ENCODE measurements around the gene TNNT2. TPM values are rescaled to one million over a fixed set of nuclear protein-coding genes. Genes with fewer than 3 reads are reported as not detected.

TNNT2 gene
- total and polyA plus RNA-seq, 2 of the 4 experiments (the other 2 are of a cell fraction): 0.18 to 1.2 TPM

GRCh38 chr1:201418461-201418860, 41.0 kb upstream of the TNNT2 start (continued):
- TF ChIP-seq USF2 (IDR thresholded peaks at IDR 0.05; ENCODE audit: low read depth, low read length) (no peak), CHD1 (IDR thresholded peaks at IDR 0.05; ENCODE audit: low read depth, low read length) (no peak), RFX5 (IDR thresholded peaks at IDR 0.05; ENCODE audit: low read depth, low read length) (no peak)

GRCh38 chr1:201414051-201414738, 36.7 kb upstream of the TNNT2 start:
- dilution Hi-C loops (cut with HindIII; ENCODE audit: low sequenced_read_pairs, unreplicated experiment) (no loop called here), in situ Hi-C loops (cut with MboI; ENCODE audit: low sequenced_read_pairs) (no loop called here)
- BruUV-seq (replicated peaks): no TSS peak
- TF ChIP-seq ELK1 (IDR thresholded peaks at IDR 0.05; ENCODE audit: borderline replicate concordance, low read depth, low read length) (no peak), SMC3 (IDR thresholded peaks at IDR 0.05; ENCODE audit: low read depth, low read length) (no peak), RFX5 (IDR thresholded peaks at IDR 0.05; ENCODE audit: low read depth, low read length) (no peak), MAZ (IDR thresholded peaks at IDR 0.05; ENCODE audit: borderline replicate concordance, low read depth, low read length) (no peak), RCOR1 (IDR thresholded peaks at IDR 0.05; ENCODE audit: insufficient replicate concordance, low read length) (no peak), POLR2A (IDR thresholded peaks at IDR 0.05; ENCODE audit: low read depth, low read length) (no peak), FOS (IDR thresholded peaks at IDR 0.05; ENCODE audit: low read depth, low read length) (no peak), BHLHE40 (IDR thresholded peaks at IDR 0.05; ENCODE audit: low read depth, low read length) (no peak), NFE2L2 (IDR thresholded peaks at IDR 0.05; ENCODE audit: low read depth, low read length) (no peak), CEBPB (IDR thresholded peaks at IDR 0.05; ENCODE audit: low read depth, low read length) (no peak), MAFK (IDR thresholded peaks at IDR 0.05; ENCODE audit: low read depth, low read length) (no peak), CHD1 (IDR thresholded peaks at IDR 0.05; ENCODE audit: low read depth, low read length) (no peak), RAD21 (IDR thresholded peaks at IDR 0.05; ENCODE audit: low read length) (no peak), MXI1 (IDR thresholded peaks at IDR 0.05; ENCODE audit: borderline replicate concordance, low read depth, low read length) (no peak)

More at GRCh38 chr1:201414051-201414738, 36.7 kb upstream of the TNNT2 start:
- no peak overlapping the region for H3K18ac ChIP-seq (ENCODE audit: low read depth, low read length)
- no peak overlapping the region for H3K9ac ChIP-seq (ENCODE audit: low read depth, low read length)
- H3K9me3 ChIP-seq (ENCODE audit: control insufficient read depth, insufficient read depth, low read length): peaks cover 11% of the 10 kb centered on the region
- H3K14ac ChIP-seq (replicated peaks; ENCODE audit: low read depth, low read length): no peak overlapping the region
- no peak overlapping the region for H3K4me3 ChIP-seq (ENCODE audit: insufficient read depth, low read depth, low read length)
- DNase-seq (no peak), ATAC-seq (ENCODE audit: low read depth) (no peak)
- no peak overlapping the region for H2BK15ac ChIP-seq (ENCODE audit: low read depth, low read length)
- no peaks in the 10 kb centered on the region for H4K20me1 ChIP-seq (ENCODE audit: insufficient read depth, low read length)
- WGBS, 2 experiments (ENCODE audit: extremely low coverage in 2 of 2, insufficient read length in 1 of 2): 96% methylated on average over 4 of the region's 15 CpGs; no CpG with 5 or more reads in 1 of the 2 experiments
- no peaks in the 10 kb centered on the region for H3K9me1 ChIP-seq (ENCODE audit: insufficient read depth, low read length)
- no peak overlapping the region for H4K91ac ChIP-seq (ENCODE audit: insufficient read depth, low read depth, low read length)
- H3K56ac ChIP-seq (ENCODE audit: extremely low read depth, insufficient read depth, low read length): no peak overlapping the region
- no peaks in the 10 kb centered on the region for H3K4me1 ChIP-seq (ENCODE audit: control insufficient read depth, insufficient read depth, low read length)
- no peak overlapping the region for H4K8ac ChIP-seq (ENCODE audit: low read depth in 2 of 2, low read length in 2 of 2)
- H3K27me3 ChIP-seq (ENCODE audit: control insufficient read depth, insufficient read depth, low read length): peaks cover 75% of the 10 kb centered on the region
- no peak overlapping the region for H2AK5ac ChIP-seq (ENCODE audit: low read depth, low read length)
- no peaks in the 10 kb centered on the region for H3K36me3 ChIP-seq (ENCODE audit: control insufficient read depth, insufficient read depth, low read length)
- no peak overlapping the region for H2BK20ac ChIP-seq (ENCODE audit: low read depth, low read length)
- no peak overlapping the region for H3K23ac ChIP-seq (ENCODE audit: low read depth, low read length)
- H3K79me1 ChIP-seq (ENCODE audit: low read depth in 1 of 2, low read length in 2 of 2): no peaks in the 10 kb centered on the region
- ChIA-PET CTCF (no interaction called here), POLR2A (ENCODE audit: unreplicated experiment) (no interaction called here)
- no peak overlapping the region for H3K4ac ChIP-seq (ENCODE audit: low read depth, low read length)
- no peak overlapping the region for H2BK5ac ChIP-seq (ENCODE audit: low read depth, low read length, poor library complexity, severe bottlenecking)
- no peak overlapping the region for H3K27ac ChIP-seq (ENCODE audit: insufficient read depth, low read length)
- no peak overlapping the region for H2AK9ac ChIP-seq (replicated peaks; ENCODE audit: low read depth, low read length, poor library complexity)
- no peak overlapping the region for H2AFZ ChIP-seq (replicated peaks; ENCODE audit: low read length, poor library complexity)
- no peak overlapping the region for H2BK120ac ChIP-seq (ENCODE audit: low read depth, low read length)
- H4K5ac ChIP-seq (ENCODE audit: low read depth, low read length): no peak overlapping the region
- H3K4me2 ChIP-seq (ENCODE audit: low read depth, low read length): no peak overlapping the region
- intact Hi-C loops (cut with micrococcal nuclease): no loop called here

All from IMR-90 (cell line).